ENCODE results near the gene CARF. TPM values are rescaled to one million over a fixed set of nuclear protein-coding genes. Genes with fewer than 3 reads are reported as not detected.

Gene CARF
- total and polyA plus RNA-seq, 2 of the 13 experiments (the other 11 are each of a cell fraction or from before 2014, with no cell fraction given): 3.0 to 5.4 TPM

GRCh38 chr2:202870431-202871299 lies 41.4 kb upstream of the CARF start (continued):
- TF ChIP-seq RARG (CRISPR knock-in tag; IDR thresholded peaks at IDR 0.05; ENCODE audit: low read depth): no peak
- TF ChIP-seq ATF4 (CRISPR knock-in tag; IDR thresholded peaks at IDR 0.05): 0 out of 4 replicates have a peak, but pooled peaks of 1 of the 2 experiments have one; percentile 6
- 0 out of 2 replicates have a peak, but pooled peaks have one; percentile 8 for TF ChIP-seq ZNF589 (CRISPR knock-in tag; conservative IDR thresholded peaks at IDR 0.05)
- no peak for TF ChIP-seq ZNF792 (CRISPR knock-in tag; IDR thresholded peaks at IDR 0.05)
- no peak for TF ChIP-seq ZNF800 (CRISPR knock-in tag; IDR thresholded peaks at IDR 0.05)
- TF ChIP-seq TARDBP (CRISPR knock-in tag; IDR thresholded peaks at IDR 0.05): peak; percentile 16; the same call in 1 of the 2 replicates
- peak; percentile 5; the same call in 1 of the 2 replicates for TF ChIP-seq CBFB (CRISPR knock-in tag; IDR thresholded peaks at IDR 0.05)
- TF ChIP-seq FOSL1 (CRISPR knock-in tag; IDR thresholded peaks at IDR 0.05; ENCODE audit: borderline replicate concordance): no peak
- TF ChIP-seq TSC22D2 (CRISPR knock-in tag; IDR thresholded peaks at IDR 0.05; ENCODE audit: borderline replicate concordance): no peak
- TF ChIP-seq RNF219 (CRISPR knock-in tag; IDR thresholded peaks at IDR 0.05): no peak
- TF ChIP-seq GFI1 (CRISPR knock-in tag; IDR thresholded peaks at IDR 0.05; ENCODE audit: borderline replicate concordance): no peak
- TF ChIP-seq SMAD9 (CRISPR knock-in tag; IDR thresholded peaks at IDR 0.05): no peak
- no peak; the same call in 1 of the 2 replicates for TF ChIP-seq HOXA9 (CRISPR knock-in tag; IDR thresholded peaks at IDR 0.05; ENCODE audit: borderline replicate concordance)
- TF ChIP-seq YY1 (IDR thresholded peaks at IDR 0.05; ENCODE audit: insufficient read depth, insufficient replicate concordance, low read depth, low read length): no peak
- TF ChIP-seq CEBPB (IDR thresholded peaks at IDR 0.05; ENCODE audit: borderline replicate concordance, low read depth, low read length): no peak
- no peak for TF ChIP-seq ZNF788 (CRISPR knock-in tag; IDR thresholded peaks at IDR 0.05; ENCODE audit: borderline replicate concordance)
- no peak for TF ChIP-seq GMEB2 (CRISPR knock-in tag; IDR thresholded peaks at IDR 0.05; ENCODE audit: low read depth)
- no peak for TF ChIP-seq BCL3 (CRISPR knock-in tag; IDR thresholded peaks at IDR 0.05)
- TF ChIP-seq EP300 (IDR thresholded peaks at IDR 0.05; ENCODE audit: low read depth in 2 of 2, low read length in 2 of 2): no peak
- TF ChIP-seq EP300 (CRISPR knock-in tag; IDR thresholded peaks at IDR 0.05; ENCODE audit: borderline replicate concordance): no peak

Measured in HepG2 (cell line).